HepG2 (cell line): Measurements from ENCODE around the gene INSR. TPM values are rescaled to one million over a fixed set of nuclear protein-coding genes. Genes with fewer than 3 reads are reported as not detected.

Experiments
- CREM ChIP-seq, 2 experiments: sonication (generic) in 1 of 2; formaldehyde crosslinking in 1 of 2; IDR thresholded peaks; 2 replicates each; pipeline versions ENCODE4 v1.4.0 to v1.6.1; 2016 to 2020; ENCODE audit warnings: antibody characterized with exemption in 1 of 2, mild to moderate bottlenecking in 1 of 2, missing genetic modification reagents in 1 of 2
- ISX ChIP-seq: sonication (generic); formaldehyde crosslinking; conservative IDR thresholded peaks from 2 replicates; pipeline ENCODE4 v1.5.0; 2020; ENCODE audit warnings: missing genetic modification reagents
- MTA1 ChIP-seq: sonication (generic); formaldehyde crosslinking; IDR thresholded peaks from 2 replicates; pipeline ENCODE4 v1.4.0; 2020; ENCODE audit warnings: missing genetic modification reagents, mild to moderate bottlenecking, borderline replicate concordance
- SOX13 ChIP-seq, 3 experiments: fragments of 450-650 bp in 1 of 3; sonication (generic) in 1 of 3; formaldehyde crosslinking in 1 of 3; IDR thresholded peaks in 2 of 3; conservative IDR thresholded peaks in 1 of 3; 2 replicates each; pipeline versions ENCODE4 v1.5.0 to v1.6.1; 2016 to 2020; ENCODE audit warnings: antibody characterized with exemption in 1 of 3, mild to moderate bottlenecking in 1 of 3, missing compliant biosample characterization in 1 of 3, missing genetic modification reagents in 1 of 3, moderate library complexity in 1 of 3
- THAP9 ChIP-seq: sonication (generic); formaldehyde crosslinking; IDR thresholded peaks from 2 replicates; pipeline ENCODE4; 2020; ENCODE audit warnings: missing genetic modification reagents, mild to moderate bottlenecking, borderline replicate concordance
- ZNF282 ChIP-seq: fragments of 450-650 bp; IDR thresholded peaks from 2 replicates; pipeline ENCODE4 v1.6.1; 2018; ENCODE audit not compliant: partially characterized antibody
- ZNF382 ChIP-seq: sonication (generic); formaldehyde crosslinking; IDR thresholded peaks from 2 replicates; pipeline ENCODE4 v1.5.0; 2020; ENCODE audit warnings: missing genetic modification reagents, mild to moderate bottlenecking, borderline replicate concordance
- ZNF724P ChIP-seq: sonication (generic); formaldehyde crosslinking; IDR thresholded peaks from 2 replicates; pipeline ENCODE4 v1.8.0; 2022; ENCODE audit warnings: missing genetic modification reagents, borderline replicate concordance
- ZNF790 ChIP-seq: sonication (generic); formaldehyde crosslinking; IDR thresholded peaks from 2 replicates; pipeline ENCODE4 v1.8.0; 2022; ENCODE audit warnings: missing genetic modification reagents, mild to moderate bottlenecking, borderline replicate concordance
- polyA plus RNA-seq, 8 experiments: library from polyadenylated mRNA; depleted of rRNA in 3 of 8; stranded (reverse) in 7 of 8; unstranded in 1 of 8; fragments of >200 nt; fragmentation: Illumina TruSeq in 4 of 8; extraction: Trizol in 4 of 8; gene quantifications; 2 replicates each; pipeline versions ENCODE4 v1.2.1 to v1.2.3, GENCODE V29; 2011 to 2016; ENCODE audit warnings: low read depth in 4 of 8, missing spikeins in 1 of 8, mixed read lengths in 1 of 8; ENCODE audit not compliant: insufficient read depth in 1 of 8
- total RNA-seq, 5 experiments: library from RNA; depleted of rRNA; stranded (reverse); fragments of >200 nt; fragmentation: Illumina TruSeq; extraction: Trizol; gene quantifications; 2 replicates each; pipeline ENCODE4 v1.2.3, GENCODE V29; 2016; ENCODE audit warnings: low read depth in 1 of 5
- TF ChIP-seq, protein P1 (sequence below): sonication (generic); formaldehyde crosslinking; IDR thresholded peaks from 2 replicates; pipeline ENCODE4 v1.4.0; 2020; ENCODE audit warnings: missing genetic modification reagents, mild to moderate bottlenecking, borderline replicate concordance

Gene INSR
- total and polyA plus RNA-seq, 2 of the 13 experiments (the other 11 are each of a cell fraction or from before 2014, with no cell fraction given): 24.2 to 29.8 TPM

GRCh38 chr19:7188698-7189629, 105.2 kb downstream of the INSR start (continued):
- TF ChIP-seq, protein P1, sequence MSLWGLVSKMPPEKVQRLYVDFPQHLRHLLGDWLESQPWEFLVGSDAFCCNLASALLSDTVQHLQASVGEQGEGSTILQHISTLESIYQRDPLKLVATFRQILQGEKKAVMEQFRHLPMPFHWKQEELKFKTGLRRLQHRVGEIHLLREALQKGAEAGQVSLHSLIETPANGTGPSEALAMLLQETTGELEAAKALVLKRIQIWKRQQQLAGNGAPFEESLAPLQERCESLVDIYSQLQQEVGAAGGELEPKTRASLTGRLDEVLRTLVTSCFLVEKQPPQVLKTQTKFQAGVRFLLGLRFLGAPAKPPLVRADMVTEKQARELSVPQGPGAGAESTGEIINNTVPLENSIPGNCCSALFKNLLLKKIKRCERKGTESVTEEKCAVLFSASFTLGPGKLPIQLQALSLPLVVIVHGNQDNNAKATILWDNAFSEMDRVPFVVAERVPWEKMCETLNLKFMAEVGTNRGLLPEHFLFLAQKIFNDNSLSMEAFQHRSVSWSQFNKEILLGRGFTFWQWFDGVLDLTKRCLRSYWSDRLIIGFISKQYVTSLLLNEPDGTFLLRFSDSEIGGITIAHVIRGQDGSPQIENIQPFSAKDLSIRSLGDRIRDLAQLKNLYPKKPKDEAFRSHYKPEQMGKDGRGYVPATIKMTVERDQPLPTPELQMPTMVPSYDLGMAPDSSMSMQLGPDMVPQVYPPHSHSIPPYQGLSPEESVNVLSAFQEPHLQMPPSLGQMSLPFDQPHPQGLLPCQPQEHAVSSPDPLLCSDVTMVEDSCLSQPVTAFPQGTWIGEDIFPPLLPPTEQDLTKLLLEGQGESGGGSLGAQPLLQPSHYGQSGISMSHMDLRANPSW (CRISPR knock-in tag): no peak
- TF ChIP-seq MTA1 (CRISPR knock-in tag) (no peak), ZNF382 (no peak), ISX (CRISPR knock-in tag) (no peak), ZNF724P (CRISPR knock-in tag) (no peak), ZNF282 (no peak), ZNF790 (no peak), SOX13 (IDR thresholded peaks at IDR 0.05) (peak; percentile 23; the same call in 1 of the 2 replicates), SOX13 (CRISPR knock-in tag; conservative IDR thresholded peaks at IDR 0.05 in 1 of 2, IDR thresholded peaks at IDR 0.05 in 1 of 2) (peak in 1 of 2 experiments; percentile 86; a peak in 2 of 4 replicates), THAP9 (CRISPR knock-in tag) (no peak), CREM (IDR thresholded peaks at IDR 0.05) (0 out of 2 replicates have a peak, but pooled peaks have one; percentile 14), CREM (CRISPR knock-in tag; IDR thresholded peaks at IDR 0.05) (no peak)
